ENCODE results near the gene XPO4.

XPO4 gene

GRCh38 chr13:20810808-20811207 lies 91.7 kb downstream of the XPO4 start:
- Histone ChIP-seq H3K27ac (no peak overlapping the region), H3K36me3 (replicated peaks) (peaks cover 5% of the 10 kb centered on the region), H3K4me3 (ENCODE audit: low read depth, low read length) (no peak overlapping the region), H3K27me3 (replicated peaks) (no peaks in the 10 kb centered on the region)
- in situ Hi-C loops (cut with HindIII; ENCODE audit: low pct_ligation_motif_present, low sequenced_read_pairs) = no loop called here
- DNase-seq = no peak
- no peak for TF ChIP-seq CTCF (IDR thresholded peaks at IDR 0.05; ENCODE audit: low read depth, low read length, missing control alignments)

DNA sequence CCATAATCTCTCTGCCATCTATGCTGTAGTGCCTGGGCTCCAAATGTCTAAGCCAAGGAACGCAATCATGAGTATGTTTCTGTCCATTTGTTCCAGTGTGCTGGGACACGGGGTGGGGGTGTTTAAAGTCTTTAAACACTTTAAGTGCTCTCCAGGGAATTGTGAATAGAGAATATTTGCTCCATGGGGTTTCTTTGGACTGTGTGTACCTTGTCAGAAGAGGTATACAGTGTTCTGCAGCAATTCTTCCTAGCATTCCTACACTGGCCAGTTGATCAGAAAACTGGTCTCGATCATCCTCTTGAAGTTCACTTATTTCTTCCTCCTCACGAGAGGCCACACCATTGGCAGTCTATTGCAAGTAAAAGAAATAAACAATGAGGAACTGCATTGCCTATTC lies 93.7 kb downstream of the XPO4 start:
- H3K27me3 ChIP-seq (replicated peaks) = no peaks in the 10 kb centered on the region
- H3K27ac ChIP-seq = no peak overlapping the region
- in situ Hi-C loops (cut with HindIII; ENCODE audit: low pct_ligation_motif_present, low sequenced_read_pairs) = no loop called here
- no peak for TF ChIP-seq CTCF (IDR thresholded peaks at IDR 0.05; ENCODE audit: low read depth, low read length, missing control alignments)
- no peak overlapping the region for H3K4me3 ChIP-seq (ENCODE audit: low read depth, low read length)
- H3K36me3 ChIP-seq (replicated peaks) = peaks cover 5% of the 10 kb centered on the region
- no peak for DNase-seq

DNA sequence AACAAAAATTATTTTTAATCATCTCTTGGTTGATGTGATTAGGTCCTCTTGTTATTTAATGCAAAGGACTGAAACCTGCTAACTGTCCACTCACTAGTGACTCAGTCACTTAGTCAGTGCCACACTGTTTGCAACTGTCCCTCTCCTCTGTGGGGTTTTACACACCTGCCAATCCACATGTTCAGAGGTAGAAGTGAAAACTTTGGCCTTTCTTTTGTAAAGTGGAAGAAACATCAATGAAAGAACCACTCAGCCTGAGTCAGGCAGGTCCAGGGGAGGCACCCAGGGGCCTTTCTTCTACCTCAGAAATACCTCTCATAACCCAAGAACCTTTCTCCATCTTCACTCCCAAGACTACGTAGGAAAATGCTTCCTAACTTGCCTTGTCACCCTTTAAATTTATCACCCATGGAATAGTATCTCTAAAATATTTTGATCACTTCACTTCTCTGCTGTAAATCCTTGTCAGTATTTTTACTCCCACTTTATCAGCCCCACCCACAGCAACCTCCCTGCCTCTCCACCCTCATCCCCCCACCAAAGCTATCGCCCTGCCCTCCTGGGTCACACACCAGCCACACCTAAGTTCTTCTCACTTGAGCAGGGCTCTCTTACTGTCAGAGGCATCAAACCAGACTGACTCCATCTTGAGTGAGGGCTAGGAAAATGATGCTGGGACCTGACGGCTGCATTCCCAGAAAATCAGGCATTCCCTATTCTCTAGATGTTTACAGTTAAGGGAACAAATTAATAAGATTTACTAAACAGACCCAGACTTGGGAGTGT lies 99.2 kb downstream of the XPO4 start:
- TF ChIP-seq CTCF (IDR thresholded peaks at IDR 0.05; ENCODE audit: low read depth, low read length, missing control alignments) = no peak
- no peak for DNase-seq
- Histone ChIP-seq H3K36me3 (replicated peaks) (peaks cover 2% of the 10 kb centered on the region), H3K27ac (no peak overlapping the region), H3K4me3 (ENCODE audit: low read depth, low read length) (no peak overlapping the region), H3K27me3 (replicated peaks) (no peaks in the 10 kb centered on the region)
- in situ Hi-C loops (cut with HindIII; ENCODE audit: low pct_ligation_motif_present, low sequenced_read_pairs) = no loop called here

- no peak for DNase-seq
- H3K27me3 ChIP-seq (replicated peaks) = no peaks in the 10 kb centered on the region
- TF ChIP-seq CTCF (IDR thresholded peaks at IDR 0.05; ENCODE audit: low read depth, low read length, missing control alignments) = no peak
- in situ Hi-C loops (cut with HindIII; ENCODE audit: low pct_ligation_motif_present, low sequenced_read_pairs) = no loop called here
- peaks cover 5% of the 10 kb centered on the region for H3K36me3 ChIP-seq (replicated peaks)
- no peak overlapping the region for H3K4me3 ChIP-seq (ENCODE audit: low read depth, low read length)
- no peak overlapping the region for H3K27ac ChIP-seq
Observed at GRCh38 chr13:20801707-20802106, 100.8 kb downstream of the XPO4 start.

DNA sequence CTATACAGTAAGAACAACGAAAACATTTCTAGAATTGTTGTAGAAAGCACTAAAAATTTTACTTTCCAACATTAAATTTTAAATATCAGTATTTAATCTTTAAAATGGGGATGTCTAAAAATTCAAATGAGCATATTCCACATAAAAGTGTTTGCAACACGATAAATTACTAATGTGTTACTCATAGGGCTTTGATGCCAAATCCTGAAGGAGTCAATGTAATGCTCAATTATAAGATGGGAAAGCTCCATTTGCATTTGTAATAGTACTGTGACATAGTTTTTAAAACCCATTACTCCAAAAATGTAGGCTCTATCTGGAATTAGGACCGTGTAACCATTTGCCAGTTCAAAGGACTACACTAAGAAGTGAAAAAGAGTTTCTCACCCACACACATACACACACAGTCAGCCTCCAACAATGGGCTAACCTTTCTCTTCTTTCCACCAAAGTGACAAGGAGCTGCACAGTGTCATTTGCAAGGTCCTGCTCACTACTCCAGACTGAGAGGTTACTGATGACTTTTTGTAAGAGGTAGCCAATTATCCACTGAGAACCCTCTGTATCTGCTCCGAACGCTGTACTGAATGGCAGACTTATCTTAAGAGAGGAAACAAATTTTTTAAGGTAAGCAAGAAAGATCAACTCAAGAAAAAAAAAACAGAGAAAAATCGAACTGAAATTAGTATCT lies 102.7 kb downstream of the XPO4 start:
- DNase-seq = no peak
- no peak overlapping the region for H3K4me3 ChIP-seq (ENCODE audit: low read depth, low read length)
- TF ChIP-seq CTCF (IDR thresholded peaks at IDR 0.05; ENCODE audit: low read depth, low read length, missing control alignments) = no peak
- no peaks in the 10 kb centered on the region for H3K27me3 ChIP-seq (replicated peaks)
- H3K27ac ChIP-seq = no peak overlapping the region
- in situ Hi-C loops (cut with HindIII; ENCODE audit: low pct_ligation_motif_present, low sequenced_read_pairs) = no loop called here
- H3K36me3 ChIP-seq (replicated peaks) = peaks cover 13% of the 10 kb centered on the region

All from brain microvascular endothelial cell (primary cell).